H1 (cell line): Measurements from ENCODE around the gene RHEX. TPM values are rescaled to one million over a fixed set of nuclear protein-coding genes. Genes with fewer than 3 reads are reported as not detected.

ENCODE experiments used
- CTCF ChIA-PET: fragments of 300-600 bp; sonication (Branson Sonifier 250); formaldehyde crosslinking; loops from one replicate; lab custom pipeline; 2021; ENCODE audit not compliant: partially characterized antibody; lab: Charles Lee
- POLR2A ChIA-PET: fragments of 300-600 bp; sonication (Branson Sonifier 250); formaldehyde crosslinking; loops from one replicate; lab custom pipeline; 2021; ENCODE audit warnings: inconsistent platforms; ENCODE audit not compliant: partially characterized antibody; lab: Charles Lee
- DNase-seq, 2 experiments: peaks; one replicate each; pipeline versions ENCODE4 v3.0.0 to v3.0.0-alpha.2; 2010 to 2022; ENCODE audit warnings: low spot score in 2 of 2, low read depth in 1 of 2, mixed read lengths in 1 of 2
- FAIRE-seq: peaks from 2 replicates; lab custom pipeline; 2011; peaks lifted over from hg19 to GRCh38; lab: Jason Lieb, UNC
- H2AFZ ChIP-seq: 2 replicates; pipeline ENCODE4 v1.8.1; 2012; ENCODE audit warnings: low read length, inconsistent platforms
- H2AK5ac ChIP-seq: 2 replicates; pipeline ENCODE4 v1.6.1; 2013; ENCODE audit warnings: low read depth, low read length
- H2BK120ac ChIP-seq: replicated peaks from 2 replicates; pipeline ENCODE3; 2013; ENCODE audit warnings: low read depth, low read length, inconsistent platforms
- H2BK12ac ChIP-seq: 2 replicates; pipeline ENCODE4 v1.6.1; 2013; ENCODE audit warnings: low read depth, low read length
- H2BK15ac ChIP-seq: 2 replicates; pipeline ENCODE4 v1.6.1; 2013; ENCODE audit warnings: low read length
- H2BK20ac ChIP-seq: 2 replicates; pipeline ENCODE4 v1.6.1; 2013; ENCODE audit warnings: low read length
- H2BK5ac ChIP-seq: 2 replicates; pipeline ENCODE4 v1.6.1; 2013; ENCODE audit warnings: low read depth, low read length
- H3K14ac ChIP-seq: 2 replicates; pipeline ENCODE4 v1.6.1; 2013; ENCODE audit warnings: inconsistent platforms; ENCODE audit not compliant: insufficient read length
- H3K18ac ChIP-seq: 2 replicates; pipeline ENCODE4 v1.6.1; 2013; ENCODE audit warnings: low read length; ENCODE audit errors: extremely low read depth
- H3K23ac ChIP-seq: 2 replicates; pipeline ENCODE4 v1.6.1; 2013; ENCODE audit warnings: inconsistent platforms; ENCODE audit not compliant: insufficient read length
- H3K23me2 ChIP-seq: 2 replicates; pipeline ENCODE4 v1.6.1; 2013; ENCODE audit warnings: low read depth, low read length
- H3K27ac ChIP-seq: 2 replicates; pipeline ENCODE4 v1.6.1; 2011; ENCODE audit warnings: low read depth, low read length, inconsistent platforms
- H3K27me3 ChIP-seq, 4 experiments: replicated peaks in 1 of 4; 1 replicate in 1 of 4; 2 replicates in 3 of 4; pipeline versions ENCODE4 v1.6.1 to v1.8.1; 2011 to 2013; ENCODE audit warnings: low read length in 3 of 4, mild to moderate bottlenecking in 3 of 4, inconsistent platforms in 2 of 4, mixed read lengths in 2 of 4, moderate library complexity in 1 of 4; ENCODE audit not compliant: control insufficient read depth in 3 of 4, insufficient read depth in 3 of 4; ENCODE audit errors: extremely low read depth in 1 of 4
- H3K36me3 ChIP-seq, 4 experiments: 2 replicates each; pipeline versions ENCODE4 v1.6.1 to v1.8.1; 2011 to 2013; ENCODE audit warnings: mild to moderate bottlenecking in 4 of 4, low read length in 3 of 4, moderate library complexity in 2 of 4, control low read depth in 1 of 4, inconsistent platforms in 1 of 4; ENCODE audit not compliant: insufficient read depth in 4 of 4, control insufficient read depth in 2 of 4
- H3K4ac ChIP-seq: replicated peaks from 2 replicates; pipeline ENCODE3; 2013; ENCODE audit warnings: low read length, low read depth, mixed read lengths, inconsistent platforms; ENCODE audit not compliant: insufficient read length
- H3K4me1 ChIP-seq, 4 experiments: replicated peaks in 1 of 4; 1 replicate in 1 of 4; 2 replicates in 3 of 4; pipeline versions ENCODE4 v1.6.1 to v1.8.1; 2011 to 2013; ENCODE audit warnings: low read length in 3 of 4, inconsistent platforms in 2 of 4, mixed read lengths in 1 of 4; ENCODE audit not compliant: insufficient read depth in 4 of 4, control insufficient read depth in 3 of 4
- H3K4me2 ChIP-seq, 2 experiments: 2 replicates each; pipeline versions ENCODE4 v1.6.1 to v1.8.1; 2011 to 2013; ENCODE audit warnings: low read depth in 2 of 2, low read length in 2 of 2, control low read depth in 1 of 2, inconsistent platforms in 1 of 2, mild to moderate bottlenecking in 1 of 2; ENCODE audit not compliant: insufficient read depth in 1 of 2
- H3K4me3 ChIP-seq, 4 experiments: fragments of 200-600, 300-600 bp in 1 of 4; sonication (generic), shearing (Covaris generic), sonication (Bioruptor Twin) in 1 of 4; 2 replicates each; pipeline versions ENCODE4 v1.5.1 to v1.8.1; 2011 to 2016; ENCODE audit warnings: low read length in 4 of 4, low read depth in 3 of 4, control low read depth in 2 of 4, inconsistent platforms in 2 of 4, mild to moderate bottlenecking in 2 of 4, mixed read lengths in 1 of 4, moderate library complexity in 1 of 4; ENCODE audit not compliant: insufficient read depth in 2 of 4; ENCODE audit errors: extremely low read depth in 1 of 4
- H3K56ac ChIP-seq: replicated peaks from 2 replicates; pipeline ENCODE3; 2013; ENCODE audit warnings: low read depth, mild to moderate bottlenecking, mixed read lengths, low read length, inconsistent platforms; ENCODE audit not compliant: insufficient read length
- H3K79me1 ChIP-seq: 2 replicates; pipeline ENCODE4 v1.6.1; 2013; ENCODE audit warnings: low read depth, low read length, control low read depth
- H3K79me2 ChIP-seq, 2 experiments: 2 replicates each; pipeline versions ENCODE4 v1.6.1 to v1.8.1; 2012 to 2013; ENCODE audit warnings: low read length in 2 of 2, mild to moderate bottlenecking in 2 of 2, inconsistent platforms in 1 of 2; ENCODE audit not compliant: insufficient read depth in 2 of 2, control insufficient read depth in 1 of 2
- H3K9ac ChIP-seq, 4 experiments: replicated peaks in 1 of 4; 1 replicate in 1 of 4; 2 replicates in 3 of 4; pipeline versions ENCODE4 v1.6.1 to v1.8.1; 2011 to 2013; ENCODE audit warnings: low read depth in 3 of 4, low read length in 3 of 4, control low read depth in 2 of 4, mild to moderate bottlenecking in 2 of 4, moderate library complexity in 2 of 4, inconsistent platforms in 1 of 4; ENCODE audit errors: extremely low read depth in 1 of 4
- H3K9me3 ChIP-seq, 2 experiments: 2 replicates each; pipeline versions ENCODE4 v1.6.1 to v1.8.1; 2012 to 2013; ENCODE audit warnings: mild to moderate bottlenecking in 2 of 2, moderate library complexity in 2 of 2, control low read depth in 1 of 2, inconsistent platforms in 1 of 2, low read depth in 1 of 2, low read length in 1 of 2, mixed read lengths in 1 of 2; ENCODE audit not compliant: insufficient read depth in 2 of 2
- H4K20me1 ChIP-seq, 2 experiments: replicated peaks in 1 of 2; 2 replicates each; pipeline versions ENCODE3 to v1.8.1; 2011 to 2013; ENCODE audit warnings: inconsistent platforms in 2 of 2, low read length in 2 of 2, mild to moderate bottlenecking in 1 of 2; ENCODE audit not compliant: insufficient read depth in 2 of 2, control insufficient read depth in 1 of 2
- H4K5ac ChIP-seq: 2 replicates; pipeline ENCODE4 v1.6.1; 2013; ENCODE audit warnings: low read length, low read depth, mixed read lengths, inconsistent platforms; ENCODE audit not compliant: insufficient read length
- H4K8ac ChIP-seq: 2 replicates; pipeline ENCODE4 v1.8.0; 2013; ENCODE audit warnings: mild to moderate bottlenecking, moderate library complexity, low read length, inconsistent platforms; ENCODE audit not compliant: insufficient read depth; ENCODE audit errors: extremely low read depth
- H4K91ac ChIP-seq: replicated peaks from 2 replicates; pipeline ENCODE3; 2013; ENCODE audit warnings: low read length, mixed read lengths, inconsistent platforms; ENCODE audit not compliant: insufficient read length
- POLR2A ChIP-seq, 2 experiments: IDR thresholded peaks; 1 replicate in 1 of 2; 2 replicates in 1 of 2; pipeline ENCODE4 v1.6.1; 2011; ENCODE audit warnings: low read depth in 2 of 2, low read length in 2 of 2, mild to moderate bottlenecking in 2 of 2; ENCODE audit errors: control extremely low read depth in 1 of 2
- RFX5 ChIP-seq: IDR thresholded peaks from 2 replicates; pipeline ENCODE4 v1.6.1; 2011; ENCODE audit warnings: low read depth, low read length, improper control_type of control experiment, borderline replicate concordance
- WGBS, 2 experiments: shearing (Covaris generic) in 1 of 2; methylation state at CpG; one replicate each; pipeline versions ENCODE4 v1.1.6 to v1.1.7; 2013 to 2015; ENCODE audit warnings: low lambda C conversion rate in 2 of 2, mixed read lengths in 2 of 2, inconsistent platforms in 1 of 2, low coverage in 1 of 2, missing lambda C conversion rate in 1 of 2; ENCODE audit not compliant: insufficient replicate concordance in 2 of 2, insufficient coverage in 1 of 2, insufficient read length in 1 of 2; ENCODE audit errors: extremely low coverage in 1 of 2, missing lambda C conversion rate in 1 of 2; 5-methylcytosine and 5-hydroxymethylcytosine counted together
- polyA plus RNA-seq, 7 experiments: library from polyadenylated mRNA; depleted of rRNA in 3 of 7; stranded (reverse) in 5 of 7; unstranded in 2 of 7; fragments of >200 nt in 5 of 7; fragments of 200-250 nt in 2 of 7; gene quantifications; 1 replicate in 5 of 7; 2 replicates in 1 of 7; 4 replicates in 1 of 7; pipeline versions ENCODE4 v1.2.1 to v1.2.3, GENCODE V29; 2011 to 2013; ENCODE audit warnings: missing spikeins in 2 of 7, mixed read lengths in 2 of 7
- total RNA-seq: library from RNA; stranded (reverse); fragmentation: NEBNext Ultra II Directional; extraction: Animal tissue kit (Norgen Biotek cat#: 25700); gene quantifications from 2 replicates; pipeline ENCODE4 v1.2.1, GENCODE V29; 2021

Gene RHEX
- total and polyA plus RNA-seq, 2 of the 8 experiments (the other 6 are each of a cell fraction or from before 2014, with no cell fraction given) = not detected

DNA sequence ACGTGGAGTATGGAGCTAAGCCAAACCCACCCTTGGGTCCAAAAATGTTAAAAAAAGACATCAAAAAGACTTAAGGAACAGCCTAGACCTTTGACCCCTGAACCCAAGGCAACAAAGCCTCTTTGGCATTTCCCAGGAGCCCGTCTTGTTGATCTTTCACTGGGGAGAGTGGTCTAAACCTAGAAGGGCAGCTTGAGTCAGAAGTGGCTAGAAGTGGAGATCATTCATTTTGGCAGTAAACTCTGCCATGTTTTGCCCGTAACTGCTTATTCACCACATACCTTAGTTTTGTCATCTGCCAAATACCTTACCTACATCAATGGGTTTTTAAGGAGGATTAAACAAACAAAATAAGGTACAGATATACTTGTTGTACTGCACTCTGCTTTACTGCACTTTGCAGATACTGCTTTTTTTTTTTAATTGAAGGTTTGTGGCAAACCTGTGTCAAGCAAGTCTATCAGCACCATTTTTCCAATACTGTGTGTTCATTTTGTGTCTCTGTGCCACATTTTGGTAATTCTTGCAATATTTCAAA lies 27.6 kb upstream of the RHEX start:
- Histone ChIP-seq H3K9me3 (no peaks in the 10 kb centered on the region), H3K79me2 (no peaks in the 10 kb centered on the region), H3K27me3 (no peaks in the 10 kb centered on the region), H2AFZ (no peak overlapping the region), H3K36me3 (no peaks in the 10 kb centered on the region), H3K4me1 (no peaks in the 10 kb centered on the region), H3K27ac (no peak overlapping the region), H4K5ac (no peak overlapping the region), H3K79me1 (no peaks in the 10 kb centered on the region), H3K18ac (no peak overlapping the region), H3K4me2 (no peak overlapping the region), H4K8ac (no peak overlapping the region), H2BK15ac (no peak overlapping the region), H3K9ac (no peak overlapping the region), H3K56ac (no peak overlapping the region), H3K14ac (no peak overlapping the region), H2AK5ac (no peak overlapping the region), H3K4me3 (no peak overlapping the region), H3K23me2 (no peaks in the 10 kb centered on the region), H4K20me1 (no peaks in the 10 kb centered on the region), H2BK12ac (no peak overlapping the region), H2BK20ac (no peak overlapping the region), H2BK5ac (no peak overlapping the region), H2BK120ac (no peak overlapping the region), H3K23ac (no peak overlapping the region), H3K4ac (no peak overlapping the region), H4K91ac (no peak overlapping the region)
- TF ChIP-seq POLR2A (IDR thresholded peaks at IDR 0.05; ENCODE audit: control extremely low read depth in 1 of 2, low read depth in 2 of 2, low read length in 2 of 2) (no peak), RFX5 (no peak)
- FAIRE-seq (no peak), DNase-seq (no peak)
- ChIA-PET POLR2A (no interaction called here), CTCF (interaction anchor here (0.6 to 1.2 kb wide), 3 partner anchors 48 to 957 kb away, joined by 3 to 5 read pairs (median 4); no protein-coding TSS in a partner anchor)
- 85% methylated on average over 3 of the region's 3 CpGs; no CpG with 5 or more reads in 1 of the 2 experiments for WGBS, 2 experiments
